Chondrocyte (in vitro differentiated cells): Measurements from ENCODE around the gene ACCSL. TPM values are rescaled to one million over a fixed set of nuclear protein-coding genes. Genes with fewer than 3 reads are reported as not detected.

Experiments used
- DNase-seq: peaks from one replicate; pipeline ENCODE4 v3.0.0; 2021; ENCODE audit warnings: mixed read lengths, low spot score
- H3K27ac Mint-ChIP-seq: one replicate; pipeline ENCODE4 v1.8.0; 2021; ENCODE audit warnings: mild to moderate bottlenecking, moderate library complexity, mixed read lengths; ENCODE audit not compliant: unreplicated experiment
- H3K27me3 Mint-ChIP-seq: 2 replicates; pipeline ENCODE4 v1.8.0; 2021; ENCODE audit warnings: low read depth, mixed read lengths
- H3K36me3 Mint-ChIP-seq: 2 replicates; pipeline ENCODE4 v1.8.0; 2021; ENCODE audit warnings: low read depth, mixed read lengths
- H3K4me1 Mint-ChIP-seq: 2 replicates; pipeline ENCODE4 v1.8.0; 2021; ENCODE audit warnings: low read depth, mild to moderate bottlenecking, mixed read lengths
- H3K4me3 Mint-ChIP-seq: one replicate; pipeline ENCODE4 v1.8.0; 2021; ENCODE audit warnings: mild to moderate bottlenecking, moderate library complexity, mixed read lengths; ENCODE audit not compliant: unreplicated experiment
- H3K9me3 Mint-ChIP-seq: 2 replicates; pipeline ENCODE4 v1.8.0; 2021; ENCODE audit warnings: low read depth, mixed read lengths
- total RNA-seq: library from RNA; stranded (reverse); gene quantifications from 3 replicates; pipeline ENCODE4 v1.2.1, GENCODE V29; 2021
- TF ChIP-seq, protein P1 (sequence below): fragments of 200-600 bp; sonication (generic); IDR thresholded peaks from 2 replicates; pipeline ENCODE4 v1.5.0; 2021; ENCODE audit warnings: antibody characterized with exemption, mild to moderate bottlenecking, moderate library complexity

Gene ACCSL
- total RNA-seq, 1 donor from 2014 or later: not detected

DNA sequence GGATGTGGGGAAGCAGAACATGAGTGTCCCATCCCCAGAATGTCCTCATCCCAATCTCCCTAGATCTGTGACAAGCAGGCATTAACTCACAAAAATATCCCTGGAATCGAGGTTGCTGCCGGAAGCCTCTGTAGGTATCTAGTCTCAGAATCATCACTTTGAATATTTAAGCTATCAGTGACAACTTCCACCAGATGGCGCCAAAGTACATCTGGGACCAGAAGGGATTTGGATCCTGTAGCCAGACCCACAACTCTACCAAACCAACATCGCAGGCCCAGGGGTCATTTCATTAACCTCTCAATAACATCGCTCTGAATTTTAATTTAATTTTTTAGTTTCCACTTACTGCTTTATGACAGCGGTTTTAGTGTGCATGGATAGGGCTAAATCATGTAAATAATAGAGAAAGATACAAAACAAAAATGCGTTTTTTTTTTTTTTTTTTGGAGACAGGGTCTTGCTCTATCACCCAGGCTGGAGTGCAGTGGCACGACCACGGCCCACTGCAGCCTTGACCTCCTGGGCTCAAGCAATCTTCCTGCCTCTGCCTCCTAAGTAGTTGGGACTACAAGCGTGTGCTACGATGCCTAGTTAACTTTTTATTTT is 46.6 kb downstream of the ACCSL start:
- H3K27me3 Mint-ChIP-seq: peaks cover 23% of the 10 kb centered on the region
- H3K4me3 Mint-ChIP-seq: peak overlapping the region; percentile 46
- no peak overlapping the region for H3K27ac Mint-ChIP-seq
- TF ChIP-seq, protein P1, sequence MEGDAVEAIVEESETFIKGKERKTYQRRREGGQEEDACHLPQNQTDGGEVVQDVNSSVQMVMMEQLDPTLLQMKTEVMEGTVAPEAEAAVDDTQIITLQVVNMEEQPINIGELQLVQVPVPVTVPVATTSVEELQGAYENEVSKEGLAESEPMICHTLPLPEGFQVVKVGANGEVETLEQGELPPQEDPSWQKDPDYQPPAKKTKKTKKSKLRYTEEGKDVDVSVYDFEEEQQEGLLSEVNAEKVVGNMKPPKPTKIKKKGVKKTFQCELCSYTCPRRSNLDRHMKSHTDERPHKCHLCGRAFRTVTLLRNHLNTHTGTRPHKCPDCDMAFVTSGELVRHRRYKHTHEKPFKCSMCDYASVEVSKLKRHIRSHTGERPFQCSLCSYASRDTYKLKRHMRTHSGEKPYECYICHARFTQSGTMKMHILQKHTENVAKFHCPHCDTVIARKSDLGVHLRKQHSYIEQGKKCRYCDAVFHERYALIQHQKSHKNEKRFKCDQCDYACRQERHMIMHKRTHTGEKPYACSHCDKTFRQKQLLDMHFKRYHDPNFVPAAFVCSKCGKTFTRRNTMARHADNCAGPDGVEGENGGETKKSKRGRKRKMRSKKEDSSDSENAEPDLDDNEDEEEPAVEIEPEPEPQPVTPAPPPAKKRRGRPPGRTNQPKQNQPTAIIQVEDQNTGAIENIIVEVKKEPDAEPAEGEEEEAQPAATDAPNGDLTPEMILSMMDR: peak; percentile 88
- H3K36me3 Mint-ChIP-seq: peaks cover 3% of the 10 kb centered on the region
- no peak for DNase-seq
- H3K4me1 Mint-ChIP-seq: peaks cover 22% of the 10 kb centered on the region
- H3K9me3 Mint-ChIP-seq: no peaks in the 10 kb centered on the region

DNA sequence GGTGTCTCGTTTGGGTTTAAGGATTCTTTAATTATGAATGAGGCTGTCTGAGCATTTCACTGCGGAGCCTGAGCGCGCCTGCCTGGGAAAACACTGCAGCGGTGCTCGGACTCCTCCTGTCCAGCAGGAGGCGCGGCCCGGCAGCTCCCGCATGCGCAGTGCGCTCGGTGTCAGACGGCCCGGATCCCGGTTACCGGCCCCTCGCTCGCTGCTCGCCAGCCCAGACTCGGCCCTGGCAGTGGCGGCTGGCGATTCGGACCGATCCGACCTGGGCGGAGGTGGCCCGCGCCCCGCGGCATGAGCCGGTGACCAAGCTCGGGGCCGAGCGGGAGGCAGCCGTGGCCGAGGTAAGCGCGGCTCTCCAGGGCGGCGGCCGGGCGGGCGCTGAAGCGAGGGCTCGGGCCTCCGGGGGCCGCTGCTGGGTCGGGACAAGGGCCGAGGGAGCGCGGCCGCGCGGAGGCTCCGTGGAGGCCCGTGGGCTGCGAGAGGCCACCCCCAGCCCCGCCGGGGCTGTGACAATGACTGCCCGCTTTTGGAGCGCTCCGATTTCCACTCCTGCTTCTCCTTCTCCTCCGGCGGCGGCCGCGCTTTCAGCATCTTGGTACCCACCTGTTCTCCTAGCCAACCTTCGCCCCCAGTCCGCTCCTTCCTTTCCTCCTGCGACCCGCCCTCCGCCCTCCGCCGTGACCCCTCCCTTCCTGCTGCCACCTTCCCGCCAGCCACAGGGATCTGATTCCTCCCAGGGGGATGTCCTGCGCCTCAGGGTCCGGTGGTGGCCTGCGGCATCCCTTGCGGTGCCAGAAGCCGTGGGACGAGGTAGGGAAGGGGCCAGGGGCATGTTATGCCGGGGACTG is 48.0 kb downstream of the ACCSL start, which contains the start of gene EXT2:
Gene EXT2, plus strand, starts transcription at position 173 of the 854 bp plus-strand sequence. CDS start 12,035 bp downstream, outside the sequence.
- Mint-ChIP-seq H3K27ac (peak within 1 kb of the TSS; percentile 32), H3K4me3 (peak within 1 kb of the TSS; percentile 83), H3K9me3 (no peaks in the 10 kb centered on the region), H3K36me3 (no peaks in the 10 kb centered on the region), H3K4me1 (peaks cover 22% of the 10 kb centered on the region), H3K27me3 (peaks cover 17% of the 10 kb centered on the region)
- DNase-seq: peak; percentile 96
- TF ChIP-seq, protein P1: peak; percentile 91

DNA sequence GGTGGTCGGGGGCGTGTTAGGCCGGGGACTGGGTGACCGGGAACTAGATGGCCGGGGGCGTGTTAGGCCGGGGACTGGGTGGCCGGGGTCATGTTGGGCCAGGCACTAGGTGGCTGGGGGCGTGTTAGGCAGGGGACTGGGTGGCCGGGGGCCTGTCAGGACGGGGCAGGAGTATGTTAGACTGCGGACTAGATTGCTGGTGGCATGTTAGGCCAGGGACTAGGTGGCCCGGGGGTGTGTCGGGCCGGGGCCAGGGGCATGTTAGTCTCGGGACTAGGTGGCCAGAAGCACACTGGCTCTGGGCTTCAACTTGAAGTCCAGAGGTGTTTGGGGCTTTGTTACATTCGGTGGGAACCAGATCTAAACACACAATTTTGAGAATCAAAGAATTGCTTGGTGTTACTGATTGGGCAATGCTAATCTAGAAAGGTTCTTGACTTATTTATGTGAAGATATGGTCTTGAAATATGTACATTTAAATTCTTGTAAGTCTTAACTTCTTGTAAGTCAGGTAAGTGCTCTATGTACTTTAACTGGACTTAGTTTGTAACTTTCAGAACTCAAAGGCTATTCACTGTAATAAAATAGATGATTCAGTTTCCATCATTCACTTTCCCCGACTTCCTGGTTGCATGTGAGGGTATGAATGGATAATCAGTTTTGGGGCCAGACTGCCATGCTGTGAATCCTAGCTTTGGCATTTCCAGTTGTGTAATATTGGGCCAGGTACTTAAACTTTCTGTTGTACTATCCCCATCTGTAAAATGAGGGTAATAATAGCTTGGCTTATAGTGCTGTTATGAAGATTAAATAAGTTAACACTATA is 48.8 kb downstream of the ACCSL start:
- peaks cover 22% of the 10 kb centered on the region for H3K4me1 Mint-ChIP-seq
- peak; percentile 93 for DNase-seq
- H3K36me3 Mint-ChIP-seq: no peaks in the 10 kb centered on the region
- H3K27me3 Mint-ChIP-seq: peaks cover 9% of the 10 kb centered on the region
- no peaks in the 10 kb centered on the region for H3K9me3 Mint-ChIP-seq
- peak overlapping the region; percentile 32 for H3K27ac Mint-ChIP-seq
- peak overlapping the region; percentile 83 for H3K4me3 Mint-ChIP-seq
- TF ChIP-seq, protein P1: no peak

DNA sequence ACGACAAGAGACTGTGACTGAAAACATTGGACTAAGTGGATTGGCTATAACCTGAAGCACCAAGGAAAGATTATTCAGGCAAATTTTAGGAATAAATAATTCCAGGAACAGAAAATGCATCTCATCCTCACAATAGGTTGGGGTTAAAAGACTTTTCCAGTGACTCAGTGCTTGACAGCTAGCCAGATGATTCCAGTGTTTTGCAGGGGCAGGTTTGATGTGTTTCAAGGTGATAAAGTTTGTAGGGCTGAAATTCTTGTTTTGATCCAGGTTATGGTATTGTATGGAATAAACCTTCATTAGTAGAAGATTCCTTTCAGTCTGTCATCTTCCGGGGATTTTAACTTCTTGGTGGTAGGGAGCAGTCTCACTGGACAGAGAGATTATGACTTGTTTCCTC is 50.0 kb downstream of the ACCSL start:
- DNase-seq: no peak
- Mint-ChIP-seq H3K27ac (no peak overlapping the region), H3K4me3 (no peak overlapping the region), H3K27me3 (peaks cover 3% of the 10 kb centered on the region), H3K9me3 (no peaks in the 10 kb centered on the region), H3K36me3 (no peaks in the 10 kb centered on the region), H3K4me1 (peaks cover 22% of the 10 kb centered on the region)
- TF ChIP-seq, protein P1: no peak

DNA sequence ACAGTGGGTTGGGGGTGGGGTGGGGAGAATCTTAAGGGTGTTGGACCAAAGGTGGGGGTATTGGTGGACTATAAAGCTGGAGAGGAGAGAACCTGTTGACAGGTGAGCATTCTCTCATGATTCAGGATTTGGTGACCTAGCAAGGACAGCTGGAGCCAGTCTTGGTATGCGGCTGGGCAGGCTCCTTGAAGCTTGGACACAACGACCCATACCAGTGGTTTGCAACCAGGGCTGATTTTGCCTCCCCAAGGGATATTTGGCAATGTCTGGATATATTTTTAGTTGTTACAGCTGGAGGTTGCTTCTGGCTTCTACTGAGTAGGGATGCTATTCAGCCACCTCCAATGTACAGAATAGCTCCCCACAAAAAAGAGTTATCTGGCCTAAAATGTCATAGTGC is 53.3 kb downstream of the ACCSL start:
- Mint-ChIP-seq H3K4me1 (peaks cover 10% of the 10 kb centered on the region), H3K9me3 (no peaks in the 10 kb centered on the region), H3K27ac (no peak overlapping the region), H3K36me3 (no peaks in the 10 kb centered on the region), H3K4me3 (no peak overlapping the region), H3K27me3 (no peaks in the 10 kb centered on the region)
- TF ChIP-seq, protein P1: no peak
- DNase-seq: no peak
